Measurements from ENCODE around the gene BTN3A1.
"Not testable (repeated sequence)": the region's sequence is repeated elsewhere in the genome, so short reads cannot be mapped to it uniquely, and the experiment has no call there.

The BTN3A1 gene

GRCh38 chr6:26412954-26413353 lies 10.9 kb downstream of the BTN3A1 start:
- Mint-ChIP-seq H3K36me3 (peaks cover 55 to 76% of the 10 kb centered on the region in 2 donors), H3K27ac (no peak overlapping the region), H3K4me3 (no peak overlapping the region), H3K9me3 (peaks cover 9 to 12% of the 10 kb centered on the region in 2 donors), H3K4me1 (peaks cover 13 to 27% of the 10 kb centered on the region in 2 donors), H3K27me3 (no peaks in the 10 kb centered on the region)
- DNase-seq (no peak), ATAC-seq (replicated peaks) (no peak)

DNA sequence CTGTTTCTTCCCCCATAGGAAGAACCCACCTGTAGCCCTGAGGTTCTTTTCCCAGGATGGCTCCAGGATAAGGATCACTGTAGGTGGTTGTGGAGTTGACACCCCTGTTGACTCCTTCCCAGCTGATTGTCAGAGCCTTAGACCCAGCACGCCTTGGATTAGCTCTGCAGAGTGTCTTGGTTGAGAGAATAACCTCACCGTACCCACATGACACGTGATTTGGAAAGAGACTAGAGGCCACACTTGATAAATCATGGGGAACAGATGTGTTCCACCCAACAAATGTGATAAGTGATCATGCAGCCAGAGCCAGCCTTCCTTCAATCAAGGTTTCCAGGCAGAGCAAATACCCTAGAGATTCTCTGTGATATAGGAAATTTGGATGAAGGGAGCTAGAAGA lies 12.2 kb downstream of the BTN3A1 start:
- Mint-ChIP-seq H3K4me1 (peaks cover 13 to 27% of the 10 kb centered on the region in 2 donors), H3K27me3 (no peaks in the 10 kb centered on the region), H3K4me3 (no peak overlapping the region), H3K9me3 (peaks cover 15 to 20% of the 10 kb centered on the region in 2 donors), H3K27ac (no peak overlapping the region), H3K36me3 (peaks cover 53 to 79% of the 10 kb centered on the region in 2 donors)
- DNase-seq: no peak
- ATAC-seq (replicated peaks): peak; percentile 45 to 83

- H3K27me3 Mint-ChIP-seq: no peaks in the 10 kb centered on the region
These were observed 13.1 kb downstream of the BTN3A1 start for GRCh38 chr6:26415036-26415614.

DNA sequence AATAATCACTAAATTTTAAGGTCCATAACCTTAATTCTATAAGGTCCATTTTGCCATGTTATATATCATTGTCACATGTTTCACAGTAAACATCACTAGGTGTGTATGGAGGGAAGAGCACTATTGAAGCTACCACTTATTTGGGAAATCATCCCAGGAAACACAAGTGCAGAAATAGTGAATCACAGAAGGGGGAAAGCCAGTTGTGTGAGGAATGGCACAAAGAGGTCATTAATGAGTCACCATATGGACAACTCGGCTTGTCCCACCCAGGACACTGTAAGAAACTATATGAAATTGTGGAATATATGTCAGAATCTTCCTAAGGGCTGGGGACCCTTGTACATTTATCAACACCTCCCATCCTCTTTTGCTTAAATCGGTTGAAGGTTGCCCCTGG lies 13.7 kb downstream of the BTN3A1 start:
- H3K4me1 Mint-ChIP-seq: peaks cover 13 to 27% of the 10 kb centered on the region in 2 donors
- no peak for ATAC-seq (replicated peaks)
- H3K27ac Mint-ChIP-seq: no peak overlapping the region
- H3K27me3 Mint-ChIP-seq: no peaks in the 10 kb centered on the region
- no peak overlapping the region for H3K4me3 Mint-ChIP-seq
- DNase-seq: no peak
- H3K36me3 Mint-ChIP-seq: peaks cover 43 to 67% of the 10 kb centered on the region in 2 donors
- H3K9me3 Mint-ChIP-seq: peaks cover 15 to 20% of the 10 kb centered on the region in 2 donors

More at GRCh38 chr6:26415036-26415614, 13.1 kb downstream of the BTN3A1 start:
- Mint-ChIP-seq H3K4me1 (peaks cover 13 to 27% of the 10 kb centered on the region in 2 donors), H3K27ac (no peak overlapping the region), H3K4me3 (no peak overlapping the region), H3K36me3 (peaks cover 47 to 72% of the 10 kb centered on the region in 2 donors), H3K9me3 (peaks cover 15 to 20% of the 10 kb centered on the region in 2 donors)
- ATAC-seq (replicated peaks) (no peak), DNase-seq (no peak)

DNA sequence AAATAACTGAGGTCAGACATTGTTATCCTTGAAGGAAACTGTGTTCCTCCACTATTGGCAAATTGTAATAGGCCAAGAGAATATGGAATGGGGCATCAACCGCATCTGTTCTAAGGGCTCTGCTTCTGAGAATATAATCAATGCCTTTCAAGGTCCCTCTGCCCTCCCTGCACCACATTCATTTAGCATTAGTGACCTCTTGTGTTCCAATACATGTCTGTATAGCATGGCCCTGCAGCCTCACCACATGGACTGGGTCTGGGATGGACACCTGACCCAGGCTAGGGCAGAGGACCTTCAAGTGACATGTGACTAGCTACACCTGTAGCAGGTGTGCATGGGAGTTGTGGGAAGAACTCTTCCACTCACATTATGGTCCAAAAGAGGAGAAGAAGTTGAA lies 14.2 kb downstream of the BTN3A1 start:
- peaks cover 15 to 20% of the 10 kb centered on the region in 2 donors for H3K9me3 Mint-ChIP-seq
- ATAC-seq (replicated peaks) (no peak), DNase-seq (no peak)
- peaks cover 13 to 27% of the 10 kb centered on the region in 2 donors for H3K4me1 Mint-ChIP-seq
- peak overlapping the region; percentile 26 for H3K27ac Mint-ChIP-seq
- no peaks in the 10 kb centered on the region for H3K27me3 Mint-ChIP-seq
- no peak overlapping the region for H3K4me3 Mint-ChIP-seq
- peaks cover 41 to 62% of the 10 kb centered on the region in 2 donors for H3K36me3 Mint-ChIP-seq

GRCh38 chr6:26418077-26418476 lies 16.0 kb downstream of the BTN3A1 start:
- Mint-ChIP-seq H3K9me3 (peaks cover 15 to 20% of the 10 kb centered on the region in 2 donors), H3K36me3 (peaks cover 28 to 47% of the 10 kb centered on the region in 2 donors), H3K4me1 (peaks cover 18 to 19% of the 10 kb centered on the region in 2 donors)
- DNase-seq; H3K27ac Mint-ChIP-seq; H3K27me3 Mint-ChIP-seq; ATAC-seq (replicated peaks); H3K4me3 Mint-ChIP-seq: not testable (repeated sequence)

GRCh38 chr6:26418795-26419194 lies 16.7 kb downstream of the BTN3A1 start:
- H3K27ac Mint-ChIP-seq; H3K27me3 Mint-ChIP-seq; ATAC-seq (replicated peaks); DNase-seq; H3K4me3 Mint-ChIP-seq: not testable (repeated sequence)
- Mint-ChIP-seq H3K4me1 (peaks cover 15% of the 10 kb centered on the region in 2 donors), H3K9me3 (peaks cover 15 to 20% of the 10 kb centered on the region in 2 donors), H3K36me3 (peaks cover 22 to 40% of the 10 kb centered on the region in 2 donors)

- DNase-seq (no peak), ATAC-seq (replicated peaks) (peak; percentile 64 to 66)
- Mint-ChIP-seq H3K4me1 (peaks cover 0 to 5% of the 10 kb centered on the region in 2 donors), H3K27ac (no peak overlapping the region), H3K4me3 (no peak overlapping the region), H3K36me3 (peaks cover 18 to 29% of the 10 kb centered on the region in 2 donors), H3K27me3 (no peaks in the 10 kb centered on the region), H3K9me3 (peaks cover 15 to 20% of the 10 kb centered on the region in 2 donors)
These were observed 18.7 kb downstream of the BTN3A1 start for GRCh38 chr6:26420688-26421171.

DNA sequence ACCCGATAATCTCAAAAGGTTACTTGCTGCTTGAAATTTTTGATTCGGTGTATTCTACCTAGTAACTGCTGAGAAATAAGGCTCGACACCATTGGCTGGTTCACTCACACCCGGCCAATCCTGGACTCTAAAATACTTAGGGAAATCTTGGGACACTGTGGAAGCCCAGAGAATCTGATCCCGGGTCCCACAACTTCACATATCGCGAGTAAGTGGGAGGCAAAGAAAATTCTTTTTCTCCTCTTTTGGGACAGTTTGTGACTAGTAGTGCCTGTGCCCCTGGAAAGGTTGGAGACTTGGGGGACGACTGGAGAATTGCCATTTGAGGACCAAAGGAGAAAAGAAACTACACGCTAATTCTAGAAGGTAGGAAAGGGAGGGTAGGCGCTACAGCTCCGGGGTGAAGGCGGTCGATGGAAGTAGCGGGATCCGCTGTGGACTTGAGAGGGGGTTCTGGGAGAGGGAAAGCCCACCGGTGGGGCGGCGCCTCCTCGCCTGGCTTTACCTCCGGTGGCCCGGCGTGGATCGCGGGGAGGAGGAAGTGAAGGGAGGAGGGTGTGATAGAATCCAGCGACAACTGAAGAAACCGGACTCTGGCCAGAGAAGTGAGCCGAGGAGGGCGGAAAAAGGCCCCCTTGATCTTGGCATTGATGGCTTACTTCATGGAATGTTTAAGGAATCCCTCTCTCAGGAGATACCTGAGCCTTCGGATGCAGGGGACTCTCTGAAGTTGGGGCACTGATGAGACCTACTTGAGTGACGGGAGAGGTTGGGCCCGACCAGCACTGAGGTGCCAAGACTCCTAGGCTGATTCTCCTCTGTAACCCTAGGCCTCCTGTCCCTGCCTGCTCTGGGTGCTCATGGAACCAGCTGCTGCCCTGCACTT lies 19.4 kb downstream of the BTN3A1 start:
- Mint-ChIP-seq H3K4me1 (peaks cover 0 to 5% of the 10 kb centered on the region in 2 donors), H3K27ac (no peak overlapping the region)

DNA sequence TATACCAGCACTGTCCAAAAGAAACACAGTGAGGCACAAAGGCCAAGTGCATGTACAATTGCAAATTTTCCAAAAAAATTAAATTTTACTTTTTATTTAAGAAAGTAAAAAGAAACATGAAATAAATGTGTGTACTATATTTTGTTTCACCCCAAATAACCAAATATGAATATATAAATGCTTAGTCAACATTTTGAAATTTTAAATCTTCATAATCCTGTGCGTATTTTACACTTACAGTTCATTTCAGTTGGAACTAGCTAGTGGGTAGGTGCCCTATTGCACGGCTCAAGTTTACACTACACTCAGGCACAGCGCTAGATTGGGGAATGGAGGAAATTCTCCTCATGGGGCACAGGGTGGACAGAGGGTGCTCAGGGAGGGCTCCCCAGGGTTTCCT lies 20.3 kb downstream of the BTN3A1 start:
- peaks cover 12% of the 10 kb centered on the region in 2 donors for H3K9me3 Mint-ChIP-seq
- DNase-seq: no peak
- H3K4me3 Mint-ChIP-seq: no peak overlapping the region
- H3K36me3 Mint-ChIP-seq: peaks cover 20 to 29% of the 10 kb centered on the region in 2 donors
- H3K27ac Mint-ChIP-seq: no peak overlapping the region
- ATAC-seq (replicated peaks): no peak
- peaks cover 0 to 5% of the 10 kb centered on the region in 2 donors for H3K4me1 Mint-ChIP-seq
- no peaks in the 10 kb centered on the region for H3K27me3 Mint-ChIP-seq

More for the DNA sequence above, 19.4 kb downstream of the BTN3A1 start:
- peaks cover 18 to 27% of the 10 kb centered on the region in 2 donors for H3K36me3 Mint-ChIP-seq
- H3K9me3 Mint-ChIP-seq: peaks cover 13 to 17% of the 10 kb centered on the region in 2 donors
- H3K4me3 Mint-ChIP-seq: no peak overlapping the region
- H3K27me3 Mint-ChIP-seq: no peaks in the 10 kb centered on the region
- ATAC-seq (replicated peaks) (peak; percentile 96 to 97), DNase-seq (peak; percentile 38)

- Mint-ChIP-seq H3K27me3 (no peaks in the 10 kb centered on the region), H3K27ac (no peak overlapping the region), H3K4me1 (peaks cover 0 to 3% of the 10 kb centered on the region in 2 donors), H3K4me3 (no peak overlapping the region), H3K36me3 (peaks cover 40 to 41% of the 10 kb centered on the region in 2 donors), H3K9me3 (peaks cover 0 to 2% of the 10 kb centered on the region in 2 donors)
- no peak for ATAC-seq (replicated peaks)
- no peak for DNase-seq
These were observed 24.8 kb downstream of the BTN3A1 start for GRCh38 chr6:26426691-26427450.

- no peaks in the 10 kb centered on the region for H3K4me1 Mint-ChIP-seq
- H3K9me3 Mint-ChIP-seq: peaks cover 0 to 2% of the 10 kb centered on the region in 2 donors
- H3K27ac Mint-ChIP-seq: no peak overlapping the region
- no peak overlapping the region for H3K4me3 Mint-ChIP-seq
- H3K36me3 Mint-ChIP-seq: peaks cover 40 to 41% of the 10 kb centered on the region in 2 donors
- H3K27me3 Mint-ChIP-seq: no peaks in the 10 kb centered on the region
- ATAC-seq (replicated peaks) (no peak), DNase-seq (no peak)
These were observed 25.4 kb downstream of the BTN3A1 start for GRCh38 chr6:26427451-26427809.

GRCh38 chr6:26428206-26428605 lies 26.1 kb downstream of the BTN3A1 start:
- no peaks in the 10 kb centered on the region for H3K4me1 Mint-ChIP-seq
- no peaks in the 10 kb centered on the region for H3K27me3 Mint-ChIP-seq
- no peak overlapping the region for H3K27ac Mint-ChIP-seq
- H3K36me3 Mint-ChIP-seq: peaks cover 37 to 39% of the 10 kb centered on the region in 2 donors
- ATAC-seq (replicated peaks) (no peak), DNase-seq (no peak)
- no peak overlapping the region for H3K4me3 Mint-ChIP-seq
- H3K9me3 Mint-ChIP-seq: peaks cover 0 to 2% of the 10 kb centered on the region in 2 donors

DNA sequence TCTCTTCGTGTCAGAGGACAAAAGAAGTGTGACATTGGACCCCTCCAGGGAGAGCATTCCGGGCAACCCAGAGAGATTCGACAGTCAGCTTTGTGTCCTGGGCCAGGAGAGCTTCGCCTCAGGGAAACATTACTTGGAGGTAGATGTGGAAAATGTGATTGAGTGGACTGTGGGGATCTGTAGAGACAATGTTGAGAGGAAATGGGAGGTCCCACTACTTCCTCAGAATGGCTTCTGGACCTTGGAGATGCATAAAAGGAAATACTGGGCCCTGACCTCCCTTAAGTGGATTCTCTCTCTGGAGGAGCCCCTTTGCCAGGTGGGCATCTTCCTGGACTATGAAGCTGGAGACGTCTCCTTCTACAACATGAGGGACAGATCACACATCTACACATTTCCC lies 28.7 kb downstream of the BTN3A1 start:
- DNase-seq (no peak), ATAC-seq (replicated peaks) (no peak)
- H3K27ac Mint-ChIP-seq: no peak overlapping the region
- peaks cover 11 to 14% of the 10 kb centered on the region in 2 donors for H3K9me3 Mint-ChIP-seq
- H3K4me3 Mint-ChIP-seq: no peak overlapping the region
- H3K36me3 Mint-ChIP-seq: peaks cover 43 to 47% of the 10 kb centered on the region in 2 donors
- H3K27me3 Mint-ChIP-seq: no peaks in the 10 kb centered on the region
- no peaks in the 10 kb centered on the region for H3K4me1 Mint-ChIP-seq

Data from stimulated activated naive B cell treated with anti-CD40 and anti-IgM and Interleukin-4, amounts not matched to agents 10 μg/mL and 1 μg/mL and 100 μg/mL, for 72 hours (primary cell).